SK-N-SH (cell line): ENCODE results near the gene NDUFA9. TPM values are rescaled to one million over a fixed set of nuclear protein-coding genes. Genes with fewer than 3 reads are reported as not detected.

ENCODE experiments used
- CTCF ChIA-PET: fragments of 300-600, 350-600 bp; formaldehyde crosslinking; extraction: SDS; loops from one replicate; lab custom pipeline; 2021; lab: Yijun Ruan, JAX
- POLR2A ChIA-PET: fragments of 350-600 bp; sonication (Branson Sonifier 250); formaldehyde crosslinking; extraction: SDS; loops from one replicate; lab custom pipeline; 2020; ENCODE audit warnings: antibody characterized with exemption, inconsistent platforms; lab: Yijun Ruan, JAX
- DNase-seq: peaks from one replicate; pipeline ENCODE4 v3.0.0; 2012
- H2AFZ ChIP-seq: fragments of 200-600 bp; sonication (generic); 2 replicates; pipeline ENCODE4 v1.8.1; 2016; ENCODE audit warnings: antibody characterized with exemption, mild to moderate bottlenecking, low read depth
- H3F3A ChIP-seq: fragments of 200-600 bp; sonication (generic); replicated peaks from 2 replicates; pipeline ENCODE3; 2016; ENCODE audit warnings: antibody characterized with exemption, mild to moderate bottlenecking; ENCODE audit not compliant: insufficient read depth
- H3K27ac ChIP-seq, 2 experiments: fragments of 200-500 bp in 1 of 2; fragments of 200-600 bp in 1 of 2; sonication (Bioruptor generic) in 1 of 2; sonication (generic), shearing (Covaris generic) in 1 of 2; 2 replicates each; pipeline versions ENCODE4 v1.5.1 to v1.6.1; 2014 to 2016; ENCODE audit warnings: low read depth in 2 of 2, inconsistent platforms in 1 of 2, low read length in 1 of 2, mild to moderate bottlenecking in 1 of 2, mixed read lengths in 1 of 2
- H3K27me3 ChIP-seq: fragments of 200-600 bp; sonication (generic), shearing (Covaris generic); 2 replicates; pipeline ENCODE4 v1.6.1; 2016; ENCODE audit warnings: mixed run types; ENCODE audit not compliant: insufficient read depth
- H3K36me3 ChIP-seq, 2 experiments: fragments of 200-500 bp in 1 of 2; fragments of 200-600 bp in 1 of 2; sonication (Bioruptor generic) in 1 of 2; sonication (generic) in 1 of 2; replicated peaks in 1 of 2; 2 replicates each; pipeline versions ENCODE3 to v1.5.1; 2014 to 2016; ENCODE audit warnings: low read length in 1 of 2, mild to moderate bottlenecking in 1 of 2; ENCODE audit not compliant: insufficient read depth in 2 of 2, control insufficient read depth in 1 of 2
- H3K4me1 ChIP-seq, 2 experiments: fragments of 200-500 bp in 1 of 2; fragments of 200-600 bp in 1 of 2; sonication (Bioruptor generic) in 1 of 2; sonication (generic), shearing (Covaris generic) in 1 of 2; 2 replicates each; pipeline versions ENCODE4 v1.5.1 to v1.6.1; 2014 to 2016; ENCODE audit warnings: low read depth in 1 of 2, low read length in 1 of 2, mixed run types in 1 of 2; ENCODE audit not compliant: insufficient read depth in 2 of 2, control insufficient read depth in 1 of 2
- H3K4me2 ChIP-seq: fragments of 200-600 bp; sonication (generic), shearing (Covaris generic); 2 replicates; pipeline ENCODE4 v1.6.1; 2017; ENCODE audit warnings: mixed run types
- H3K4me3 ChIP-seq, 2 experiments: fragments of 200-500 bp in 1 of 2; fragments of 200-600 bp in 1 of 2; sonication (Bioruptor generic) in 1 of 2; sonication (generic), shearing (Covaris generic) in 1 of 2; 2 replicates each; pipeline versions ENCODE4 v1.5.1 to v1.8.1; 2014 to 2016; ENCODE audit warnings: low read depth in 2 of 2, inconsistent platforms in 1 of 2, low read length in 1 of 2, mild to moderate bottlenecking in 1 of 2, mixed read lengths in 1 of 2, moderate library complexity in 1 of 2
- H3K79me2 ChIP-seq: fragments of 200-600 bp; sonication (generic); 2 replicates; pipeline ENCODE4 v1.8.1; 2017; ENCODE audit warnings: mild to moderate bottlenecking; ENCODE audit not compliant: insufficient read depth
- H3K9ac ChIP-seq: fragments of 200-600 bp; sonication (generic); 2 replicates; pipeline ENCODE4 v1.6.1; 2017; ENCODE audit warnings: mixed run types
- H3K9me2 ChIP-seq: fragments of 200-600 bp; sonication (generic); 2 replicates; pipeline ENCODE4 v1.6.1; 2017; ENCODE audit warnings: mixed run types
- H3K9me3 ChIP-seq: fragments of 200-600 bp; sonication (generic); 2 replicates; pipeline ENCODE4 v1.6.1; 2017; ENCODE audit warnings: mixed run types, mild to moderate bottlenecking, moderate library complexity
- H4K20me1 ChIP-seq: fragments of 200-600 bp; sonication (generic); 2 replicates; pipeline ENCODE4 v1.6.1; 2017; ENCODE audit warnings: mild to moderate bottlenecking, mixed run types; ENCODE audit not compliant: insufficient read depth
- EP300 ChIP-seq, 2 experiments: IDR thresholded peaks; 2 replicates each; pipeline versions ENCODE4 v1.4.0 to v1.6.1; 2012; ENCODE audit warnings: borderline replicate concordance in 1 of 2, low read depth in 1 of 2, low read length in 1 of 2
- EZH2phosphoT487 ChIP-seq: fragments of 200-600 bp; sonication (generic); IDR thresholded peaks from 2 replicates; pipeline ENCODE4 v1.6.1; 2017; ENCODE audit warnings: low read depth, mixed run types, mild to moderate bottlenecking, antibody characterized with exemption, moderate library complexity, borderline replicate concordance
- FOSL2 ChIP-seq: IDR thresholded peaks from 2 replicates; pipeline ENCODE4 v1.4.0; 2012; ENCODE audit warnings: low read depth, mild to moderate bottlenecking, moderate library complexity, borderline replicate concordance
- MEF2A ChIP-seq: IDR thresholded peaks from 2 replicates; pipeline ENCODE4 v1.4.0; 2012; ENCODE audit warnings: low read depth, borderline replicate concordance
- NFIC ChIP-seq: IDR thresholded peaks from 2 replicates; pipeline ENCODE4 v1.4.0; 2012; ENCODE audit warnings: borderline replicate concordance
- NRF1 ChIP-seq: IDR thresholded peaks from 2 replicates; pipeline ENCODE4 v1.6.1; 2012; ENCODE audit warnings: low read depth, mild to moderate bottlenecking, low read length
- POLR2AphosphoS5 ChIP-seq: IDR thresholded peaks from 2 replicates; pipeline ENCODE4 v1.6.1; 2012; ENCODE audit warnings: low read depth, low read length
- RAD21 ChIP-seq: IDR thresholded peaks from 2 replicates; pipeline ENCODE4 v1.6.1; 2012; ENCODE audit warnings: mild to moderate bottlenecking, low read length
- RFX5 ChIP-seq: IDR thresholded peaks from 2 replicates; pipeline ENCODE4 v1.6.1; 2012; ENCODE audit warnings: mild to moderate bottlenecking, improper control_type of control experiment, low read length
- SMC3 ChIP-seq: IDR thresholded peaks from 2 replicates; pipeline ENCODE4 v1.6.1; 2012; ENCODE audit warnings: low read depth, low read length, improper control_type of control experiment
- TAF1 ChIP-seq: IDR thresholded peaks from 2 replicates; pipeline ENCODE4 v1.6.1; 2012; ENCODE audit warnings: low read depth, mild to moderate bottlenecking, low read length, moderate library complexity, borderline replicate concordance
- TCF12 ChIP-seq: IDR thresholded peaks from 2 replicates; pipeline ENCODE4 v1.4.0; 2012
- WGBS: methylation state at CpG from one replicate; pipeline ENCODE4 v1.1.6; 2017; ENCODE audit warnings: low lambda C conversion rate; 5-methylcytosine and 5-hydroxymethylcytosine counted together
- polyA plus RNA-seq, 3 experiments: library from polyadenylated mRNA; depleted of rRNA; stranded (reverse); fragments of >200 nt; gene quantifications; 2 replicates each; pipeline ENCODE4 v1.2.3, GENCODE V29; 2012
- TF ChIP-seq, protein P1 (sequence below): fragments of 150-350 bp; IDR thresholded peaks from 2 replicates; pipeline ENCODE4 v1.6.1; 2017; ENCODE audit warnings: antibody characterized with exemption, low read length, low read depth, borderline replicate concordance
- TF ChIP-seq, protein P2 (sequence below): IDR thresholded peaks from 2 replicates; pipeline ENCODE4 v1.6.1; 2012; ENCODE audit warnings: mild to moderate bottlenecking, low read depth, low read length, moderate library complexity
- TF ChIP-seq, protein P3 (sequence below): IDR thresholded peaks from 2 replicates; pipeline ENCODE4; 2012
- TF ChIP-seq, protein P4 (sequence below): fragments of 200-600 bp; sonication (generic); IDR thresholded peaks from 2 replicates; pipeline ENCODE4 v1.6.1; 2017; ENCODE audit warnings: antibody characterized with exemption, mild to moderate bottlenecking, moderate library complexity
- TF ChIP-seq, protein P5 (sequence below): IDR thresholded peaks from 2 replicates; pipeline ENCODE4 v1.4.0; 2012; ENCODE audit warnings: low read depth, borderline replicate concordance

Gene NDUFA9
- polyA plus RNA-seq, 1 of the 3 experiments (the other 2 are of a cell fraction) = 53.0 TPM

DNA sequence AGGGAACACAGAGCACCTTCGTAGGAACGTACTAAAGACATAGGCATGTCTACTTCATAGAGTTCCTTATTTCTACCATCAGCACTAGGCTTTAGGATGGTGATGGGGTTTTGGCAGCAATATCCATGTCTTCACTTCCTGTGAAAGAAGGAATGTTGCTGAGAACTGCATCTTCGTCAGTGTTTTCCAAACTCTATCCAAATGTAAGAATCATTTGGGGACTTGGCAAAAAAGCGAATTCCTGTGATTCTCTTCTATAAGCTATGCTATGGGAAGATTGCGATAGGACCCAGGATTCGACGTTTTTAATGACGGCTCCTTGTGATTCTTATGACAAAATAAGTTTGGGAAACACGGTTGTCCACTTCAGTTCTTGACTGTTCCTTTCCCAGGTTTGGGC, 39.8 kb upstream of the NDUFA9 start:
- no peaks in the 10 kb centered on the region for H4K20me1 ChIP-seq
- H3K27ac ChIP-seq = no peak overlapping the region
- POLR2A ChIA-PET = no interaction called here
- H3F3A ChIP-seq = no peaks in the 10 kb centered on the region
- no peak overlapping the region for H2AFZ ChIP-seq
- 94% methylated on average over 9 of the region's 9 CpGs for WGBS
- H3K36me3 ChIP-seq = peaks cover 15 to 41% of the 10 kb centered on the region in 2 experiments
- H3K4me2 ChIP-seq = no peak overlapping the region
- no peaks in the 10 kb centered on the region for H3K9me2 ChIP-seq
- no peaks in the 10 kb centered on the region for H3K9me3 ChIP-seq
- no peak overlapping the region for H3K9ac ChIP-seq
- H3K79me2 ChIP-seq = peaks cover 12% of the 10 kb centered on the region
- H3K27me3 ChIP-seq = no peaks in the 10 kb centered on the region
- TF ChIP-seq, protein P1, sequence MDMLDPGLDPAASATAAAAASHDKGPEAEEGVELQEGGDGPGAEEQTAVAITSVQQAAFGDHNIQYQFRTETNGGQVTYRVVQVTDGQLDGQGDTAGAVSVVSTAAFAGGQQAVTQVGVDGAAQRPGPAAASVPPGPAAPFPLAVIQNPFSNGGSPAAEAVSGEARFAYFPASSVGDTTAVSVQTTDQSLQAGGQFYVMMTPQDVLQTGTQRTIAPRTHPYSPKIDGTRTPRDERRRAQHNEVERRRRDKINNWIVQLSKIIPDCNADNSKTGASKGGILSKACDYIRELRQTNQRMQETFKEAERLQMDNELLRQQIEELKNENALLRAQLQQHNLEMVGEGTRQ = no peak
- TF ChIP-seq RAD21 = no peak
- TF ChIP-seq, protein P2, sequence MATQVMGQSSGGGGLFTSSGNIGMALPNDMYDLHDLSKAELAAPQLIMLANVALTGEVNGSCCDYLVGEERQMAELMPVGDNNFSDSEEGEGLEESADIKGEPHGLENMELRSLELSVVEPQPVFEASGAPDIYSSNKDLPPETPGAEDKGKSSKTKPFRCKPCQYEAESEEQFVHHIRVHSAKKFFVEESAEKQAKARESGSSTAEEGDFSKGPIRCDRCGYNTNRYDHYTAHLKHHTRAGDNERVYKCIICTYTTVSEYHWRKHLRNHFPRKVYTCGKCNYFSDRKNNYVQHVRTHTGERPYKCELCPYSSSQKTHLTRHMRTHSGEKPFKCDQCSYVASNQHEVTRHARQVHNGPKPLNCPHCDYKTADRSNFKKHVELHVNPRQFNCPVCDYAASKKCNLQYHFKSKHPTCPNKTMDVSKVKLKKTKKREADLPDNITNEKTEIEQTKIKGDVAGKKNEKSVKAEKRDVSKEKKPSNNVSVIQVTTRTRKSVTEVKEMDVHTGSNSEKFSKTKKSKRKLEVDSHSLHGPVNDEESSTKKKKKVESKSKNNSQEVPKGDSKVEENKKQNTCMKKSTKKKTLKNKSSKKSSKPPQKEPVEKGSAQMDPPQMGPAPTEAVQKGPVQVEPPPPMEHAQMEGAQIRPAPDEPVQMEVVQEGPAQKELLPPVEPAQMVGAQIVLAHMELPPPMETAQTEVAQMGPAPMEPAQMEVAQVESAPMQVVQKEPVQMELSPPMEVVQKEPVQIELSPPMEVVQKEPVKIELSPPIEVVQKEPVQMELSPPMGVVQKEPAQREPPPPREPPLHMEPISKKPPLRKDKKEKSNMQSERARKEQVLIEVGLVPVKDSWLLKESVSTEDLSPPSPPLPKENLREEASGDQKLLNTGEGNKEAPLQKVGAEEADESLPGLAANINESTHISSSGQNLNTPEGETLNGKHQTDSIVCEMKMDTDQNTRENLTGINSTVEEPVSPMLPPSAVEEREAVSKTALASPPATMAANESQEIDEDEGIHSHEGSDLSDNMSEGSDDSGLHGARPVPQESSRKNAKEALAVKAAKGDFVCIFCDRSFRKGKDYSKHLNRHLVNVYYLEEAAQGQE = no peak
- TF ChIP-seq FOSL2 = no peak
- TF ChIP-seq EP300 (IDR thresholded peaks at IDR 0.05; ENCODE audit: borderline replicate concordance in 1 of 2, low read depth in 1 of 2, low read length in 1 of 2) = no peak
- TF ChIP-seq, protein P3, sequence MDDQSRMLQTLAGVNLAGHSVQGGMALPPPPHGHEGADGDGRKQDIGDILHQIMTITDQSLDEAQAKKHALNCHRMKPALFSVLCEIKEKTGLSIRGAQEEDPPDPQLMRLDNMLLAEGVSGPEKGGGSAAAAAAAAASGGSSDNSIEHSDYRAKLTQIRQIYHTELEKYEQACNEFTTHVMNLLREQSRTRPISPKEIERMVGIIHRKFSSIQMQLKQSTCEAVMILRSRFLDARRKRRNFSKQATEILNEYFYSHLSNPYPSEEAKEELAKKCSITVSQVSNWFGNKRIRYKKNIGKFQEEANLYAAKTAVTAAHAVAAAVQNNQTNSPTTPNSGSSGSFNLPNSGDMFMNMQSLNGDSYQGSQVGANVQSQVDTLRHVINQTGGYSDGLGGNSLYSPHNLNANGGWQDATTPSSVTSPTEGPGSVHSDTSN = no peak
- no peak for TF ChIP-seq POLR2AphosphoS5
- H3K4me3 ChIP-seq = no peak overlapping the region
- CTCF ChIA-PET = no interaction called here
- H3K4me1 ChIP-seq = peaks cover 0 to 19% of the 10 kb centered on the region in 2 experiments; a peak in 2 of 4 replicates
- DNase-seq = no peak

DNA sequence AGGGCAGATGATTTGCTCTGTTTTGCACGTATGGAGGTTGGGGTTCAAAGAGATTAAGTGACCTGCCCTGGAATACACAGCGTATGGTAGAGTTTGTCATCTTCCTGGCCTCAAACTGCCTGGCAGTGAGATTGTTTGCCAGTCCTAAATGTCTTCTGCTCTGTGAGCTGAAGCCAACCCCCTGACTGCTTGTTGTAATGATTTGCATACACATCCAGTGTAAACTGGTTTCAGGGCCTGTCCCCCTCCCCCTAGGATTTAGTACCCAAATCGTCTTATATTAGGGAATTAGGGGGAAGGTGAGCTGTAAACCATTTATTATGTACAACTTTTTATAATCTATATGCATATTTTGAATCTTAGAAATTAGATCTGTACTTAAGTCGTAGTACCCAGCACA, 38.4 kb upstream of the NDUFA9 start:
- H3K4me1 ChIP-seq = peaks cover 0 to 18% of the 10 kb centered on the region in 2 experiments; a peak in 2 of 4 replicates
- no peaks in the 10 kb centered on the region for H4K20me1 ChIP-seq
- no peak for DNase-seq
- ChIA-PET POLR2A (no interaction called here), CTCF (interaction anchor here (1.5 kb wide), 1 partner anchor 147 kb away, joined by 6 read pairs; no protein-coding TSS in a partner anchor)
- H3K4me3 ChIP-seq = no peak overlapping the region
- no peak overlapping the region for H3K27ac ChIP-seq
- no peaks in the 10 kb centered on the region for H3K27me3 ChIP-seq
- no peaks in the 10 kb centered on the region for H3K9me2 ChIP-seq
- peaks cover 27 to 52% of the 10 kb centered on the region in 2 experiments for H3K36me3 ChIP-seq
- no peak overlapping the region for H2AFZ ChIP-seq
- no peak overlapping the region for H3K9ac ChIP-seq
- 70% methylated on average over 4 of the region's 4 CpGs for WGBS
- no peak overlapping the region for H3K4me2 ChIP-seq
- H3K79me2 ChIP-seq = peaks cover 5% of the 10 kb centered on the region
- no peaks in the 10 kb centered on the region for H3K9me3 ChIP-seq
- no peaks in the 10 kb centered on the region for H3F3A ChIP-seq
- no peak for TF ChIP-seq MEF2A
- no peak for TF ChIP-seq TCF12
- TF ChIP-seq, protein P4, sequence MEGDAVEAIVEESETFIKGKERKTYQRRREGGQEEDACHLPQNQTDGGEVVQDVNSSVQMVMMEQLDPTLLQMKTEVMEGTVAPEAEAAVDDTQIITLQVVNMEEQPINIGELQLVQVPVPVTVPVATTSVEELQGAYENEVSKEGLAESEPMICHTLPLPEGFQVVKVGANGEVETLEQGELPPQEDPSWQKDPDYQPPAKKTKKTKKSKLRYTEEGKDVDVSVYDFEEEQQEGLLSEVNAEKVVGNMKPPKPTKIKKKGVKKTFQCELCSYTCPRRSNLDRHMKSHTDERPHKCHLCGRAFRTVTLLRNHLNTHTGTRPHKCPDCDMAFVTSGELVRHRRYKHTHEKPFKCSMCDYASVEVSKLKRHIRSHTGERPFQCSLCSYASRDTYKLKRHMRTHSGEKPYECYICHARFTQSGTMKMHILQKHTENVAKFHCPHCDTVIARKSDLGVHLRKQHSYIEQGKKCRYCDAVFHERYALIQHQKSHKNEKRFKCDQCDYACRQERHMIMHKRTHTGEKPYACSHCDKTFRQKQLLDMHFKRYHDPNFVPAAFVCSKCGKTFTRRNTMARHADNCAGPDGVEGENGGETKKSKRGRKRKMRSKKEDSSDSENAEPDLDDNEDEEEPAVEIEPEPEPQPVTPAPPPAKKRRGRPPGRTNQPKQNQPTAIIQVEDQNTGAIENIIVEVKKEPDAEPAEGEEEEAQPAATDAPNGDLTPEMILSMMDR = no peak
- TF ChIP-seq, protein P5, sequence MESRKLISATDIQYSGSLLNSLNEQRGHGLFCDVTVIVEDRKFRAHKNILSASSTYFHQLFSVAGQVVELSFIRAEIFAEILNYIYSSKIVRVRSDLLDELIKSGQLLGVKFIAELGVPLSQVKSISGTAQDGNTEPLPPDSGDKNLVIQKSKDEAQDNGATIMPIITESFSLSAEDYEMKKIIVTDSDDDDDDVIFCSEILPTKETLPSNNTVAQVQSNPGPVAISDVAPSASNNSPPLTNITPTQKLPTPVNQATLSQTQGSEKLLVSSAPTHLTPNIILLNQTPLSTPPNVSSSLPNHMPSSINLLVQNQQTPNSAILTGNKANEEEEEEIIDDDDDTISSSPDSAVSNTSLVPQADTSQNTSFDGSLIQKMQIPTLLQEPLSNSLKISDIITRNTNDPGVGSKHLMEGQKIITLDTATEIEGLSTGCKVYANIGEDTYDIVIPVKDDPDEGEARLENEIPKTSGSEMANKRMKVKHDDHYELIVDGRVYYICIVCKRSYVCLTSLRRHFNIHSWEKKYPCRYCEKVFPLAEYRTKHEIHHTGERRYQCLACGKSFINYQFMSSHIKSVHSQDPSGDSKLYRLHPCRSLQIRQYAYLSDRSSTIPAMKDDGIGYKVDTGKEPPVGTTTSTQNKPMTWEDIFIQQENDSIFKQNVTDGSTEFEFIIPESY = no peak
- TF ChIP-seq NRF1 = no peak
- no peak for TF ChIP-seq EZH2phosphoT487
- no peak for TF ChIP-seq NFIC
- TF ChIP-seq, protein P1 = no peak
- TF ChIP-seq SMC3 = no peak
- TF ChIP-seq RFX5 = no peak
- TF ChIP-seq TAF1 = no peak
